ENCODE results near the gene CRP.

CRP gene

GRCh38 chr1:159663552-159663951 lies 50.8 kb downstream of the CRP start:
- no peak overlapping the region for H3K27ac ChIP-seq (ENCODE audit: low read depth, low read length, severe bottlenecking)
- H3K9me3 ChIP-seq (ENCODE audit: control insufficient read depth, low read length) = no peaks in the 10 kb centered on the region
- H3K4me1 ChIP-seq (ENCODE audit: control insufficient read depth, insufficient read depth, low read length, poor library complexity, severe bottlenecking) = peaks cover 2% of the 10 kb centered on the region
- H3K4me3 ChIP-seq (ENCODE audit: extremely low read depth, insufficient read depth, low read length, poor library complexity, severe bottlenecking) = no peak overlapping the region
- WGBS, 2 experiments (ENCODE audit: insufficient coverage in 2 of 2) = no CpG with 5 or more reads among the region's 2 CpGs
- no peaks in the 10 kb centered on the region for H3K36me3 ChIP-seq (ENCODE audit: control insufficient read depth, insufficient read depth, low read length)

All from mesodermal cell (in vitro differentiated cells).